ENCODE measurements around the gene IL1RAP.

DNA sequence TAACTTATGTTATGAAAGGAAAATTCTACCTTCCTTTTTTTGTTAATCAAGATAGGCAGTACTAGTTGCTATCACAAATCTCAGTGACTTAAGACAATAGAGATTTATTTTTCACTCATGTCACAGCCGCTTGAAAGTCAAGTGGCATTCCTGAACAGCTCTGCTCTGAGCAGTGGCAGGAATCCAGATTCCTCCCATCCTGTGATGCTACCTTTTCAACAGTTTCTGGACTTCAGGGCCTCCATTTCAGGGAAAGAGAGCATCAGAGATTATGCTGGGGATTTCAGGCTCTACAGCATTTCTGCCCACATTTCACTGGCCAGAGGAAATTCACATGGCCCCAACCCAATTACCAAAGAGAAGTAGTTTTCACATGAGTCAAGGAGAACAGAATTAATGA is 83.4 kb downstream of the IL1RAP start:
- TF ChIP-seq OSR1 (CRISPR knock-in tag; IDR thresholded peaks at IDR 0.05) (no peak), ZC3H10 (CRISPR knock-in tag; IDR thresholded peaks at IDR 0.05) (no peak), RARB (CRISPR knock-in tag; IDR thresholded peaks at IDR 0.05) (no peak), CSDC2 (CRISPR knock-in tag; IDR thresholded peaks at IDR 0.05) (no peak), ARNTL (CRISPR knock-in tag; IDR thresholded peaks at IDR 0.05; ENCODE audit: borderline replicate concordance, low read depth) (no peak)
- TF ChIP-seq, protein P1, sequence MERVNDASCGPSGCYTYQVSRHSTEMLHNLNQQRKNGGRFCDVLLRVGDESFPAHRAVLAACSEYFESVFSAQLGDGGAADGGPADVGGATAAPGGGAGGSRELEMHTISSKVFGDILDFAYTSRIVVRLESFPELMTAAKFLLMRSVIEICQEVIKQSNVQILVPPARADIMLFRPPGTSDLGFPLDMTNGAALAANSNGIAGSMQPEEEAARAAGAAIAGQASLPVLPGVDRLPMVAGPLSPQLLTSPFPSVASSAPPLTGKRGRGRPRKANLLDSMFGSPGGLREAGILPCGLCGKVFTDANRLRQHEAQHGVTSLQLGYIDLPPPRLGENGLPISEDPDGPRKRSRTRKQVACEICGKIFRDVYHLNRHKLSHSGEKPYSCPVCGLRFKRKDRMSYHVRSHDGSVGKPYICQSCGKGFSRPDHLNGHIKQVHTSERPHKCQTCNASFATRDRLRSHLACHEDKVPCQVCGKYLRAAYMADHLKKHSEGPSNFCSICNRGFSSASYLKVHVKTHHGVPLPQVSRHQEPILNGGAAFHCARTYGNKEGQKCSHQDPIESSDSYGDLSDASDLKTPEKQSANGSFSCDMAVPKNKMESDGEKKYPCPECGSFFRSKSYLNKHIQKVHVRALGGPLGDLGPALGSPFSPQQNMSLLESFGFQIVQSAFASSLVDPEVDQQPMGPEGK (CRISPR knock-in tag; IDR thresholded peaks at IDR 0.05; ENCODE audit: borderline replicate concordance): no peak

Data from SK-N-SH treated with all-trans-retinoic acid at 6 μM for 48 hours (cell line).